GM06990 (cell line): ENCODE data around the gene STAM.

Experiments
- DNase-seq: peaks from one replicate; pipeline ENCODE4 v3.0.0-alpha.2; 2011; ENCODE audit not compliant: insufficient read length; ENCODE audit errors: extremely low read depth
- H3K27me3 ChIP-seq: replicated peaks from 2 replicates; pipeline ENCODE4 v1.6.0; 2011; ENCODE audit warnings: low read length; ENCODE audit not compliant: control insufficient read depth, insufficient read depth
- H3K36me3 ChIP-seq: 2 replicates; pipeline ENCODE4 v1.5.1; 2011; ENCODE audit warnings: low read length; ENCODE audit not compliant: control insufficient read depth, insufficient read depth
- H3K4me3 ChIP-seq: replicated peaks from 2 replicates; pipeline ENCODE4 v1.5.1; 2011; ENCODE audit warnings: low read depth, mild to moderate bottlenecking, control low read depth, low read length
- CTCF ChIP-seq: IDR thresholded peaks from 2 replicates; pipeline ENCODE4 v1.5.1; 2011; ENCODE audit warnings: low read length, control low read depth, mild to moderate bottlenecking, inconsistent platforms; ENCODE audit not compliant: insufficient read depth, poor library complexity, severe bottlenecking

STAM gene

DNA sequence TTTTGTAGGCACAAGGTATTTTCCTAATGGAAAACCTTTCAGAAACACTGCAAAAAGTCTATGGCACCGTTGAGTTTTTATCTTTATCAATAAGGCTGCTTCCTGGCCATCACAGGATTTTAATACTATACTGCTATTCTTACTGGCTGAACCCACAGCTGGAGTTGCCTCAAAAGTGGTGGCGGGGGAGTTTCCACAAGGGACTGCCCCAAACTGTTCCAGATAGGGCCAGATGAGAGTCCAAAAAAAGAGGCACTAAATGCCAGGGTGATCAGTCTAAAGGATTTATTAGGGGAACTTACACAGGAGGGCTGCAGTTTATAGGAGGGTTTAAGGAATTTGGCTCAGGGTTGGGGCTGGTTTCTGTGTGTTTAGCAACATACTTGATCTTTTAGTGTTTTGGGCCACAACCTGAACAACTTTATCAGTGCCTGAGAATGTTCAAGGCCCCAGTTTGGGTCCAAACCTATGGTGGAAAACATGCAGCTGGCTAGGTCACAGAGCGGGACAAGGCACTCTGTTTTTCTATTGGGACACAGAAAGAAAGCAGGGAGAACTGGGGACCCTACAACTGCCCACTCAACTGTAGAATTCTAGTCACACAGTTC is 41.4 kb downstream of the STAM start:
- Histone ChIP-seq H3K36me3 (no peaks in the 10 kb centered on the region; the same call in 1 of the 2 replicates), H3K27me3 (no peaks in the 10 kb centered on the region), H3K4me3 (no peak overlapping the region)
- TF ChIP-seq CTCF, result no peak
- DNase-seq, result peak; percentile 24

DNA sequence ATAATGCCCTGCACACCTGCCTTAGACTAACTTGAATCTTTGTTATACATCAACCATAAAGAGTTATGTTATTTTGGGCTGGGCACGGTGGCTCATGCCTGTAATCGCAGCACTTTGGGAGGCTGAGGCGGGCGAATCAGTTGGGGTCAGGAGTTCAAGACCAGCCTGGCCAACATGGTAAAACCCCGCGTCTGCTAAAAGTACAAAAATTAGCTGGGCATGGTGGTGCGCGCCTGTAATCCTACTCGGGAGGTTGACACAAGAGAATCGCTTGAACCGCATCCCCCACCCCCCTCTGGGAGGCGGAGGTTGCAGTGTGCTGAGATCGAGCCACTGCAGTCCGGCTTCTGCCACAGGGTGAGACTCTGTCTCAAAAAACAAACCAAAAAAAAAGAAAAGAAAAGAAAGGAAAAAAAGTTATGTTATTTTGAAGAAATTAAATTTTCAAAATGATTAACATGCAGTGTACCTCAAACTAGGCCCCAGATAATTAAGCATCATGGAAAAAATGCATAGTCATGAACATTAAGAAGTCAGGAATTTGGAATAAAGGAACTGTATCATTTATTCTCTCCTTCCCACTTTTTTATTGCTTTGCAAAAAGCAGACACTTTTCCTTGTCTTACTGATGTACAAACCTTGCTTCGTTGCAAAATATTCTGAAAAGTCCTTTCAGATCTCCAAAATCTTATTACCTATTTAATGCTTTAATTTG is 43.3 kb downstream of the STAM start:
- H3K36me3 ChIP-seq, result no peaks in the 10 kb centered on the region; the same call in none of the 2 replicates
- no peaks in the 10 kb centered on the region for H3K27me3 ChIP-seq
- DNase-seq, result no peak

GRCh38 chr10:17689137-17689536 is 45.2 kb downstream of the STAM start:
- H3K36me3 ChIP-seq, result no peaks in the 10 kb centered on the region; the same call in none of the 2 replicates
- no peak overlapping the region for H3K4me3 ChIP-seq
- no peak for TF ChIP-seq CTCF
- DNase-seq, result no peak
- H3K27me3 ChIP-seq, result no peaks in the 10 kb centered on the region

More for the DNA sequence above, 43.3 kb downstream of the STAM start:
- H3K4me3 ChIP-seq, result no peak overlapping the region
- no peak for TF ChIP-seq CTCF

DNA sequence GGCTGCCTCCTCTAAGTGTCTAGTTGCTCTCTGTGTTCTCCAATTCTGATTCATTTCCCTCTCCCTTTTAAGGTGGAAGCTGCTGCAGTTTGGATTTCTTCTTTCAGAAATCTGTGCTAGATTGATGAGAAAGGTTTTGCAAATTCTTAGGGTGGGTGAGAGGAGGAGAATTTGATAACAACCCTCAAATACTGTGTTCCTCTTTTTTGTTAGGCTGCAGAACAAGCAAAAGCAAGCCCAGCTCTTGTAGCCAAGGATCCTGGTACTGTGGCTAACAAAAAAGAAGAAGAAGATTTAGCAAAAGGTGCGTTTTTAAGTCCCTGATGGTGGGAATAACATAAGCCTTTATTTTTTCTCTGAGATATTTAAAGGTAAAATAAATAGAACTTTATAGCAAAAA is 49.1 kb downstream of the STAM start:
- no peaks in the 10 kb centered on the region for H3K27me3 ChIP-seq
- no peaks in the 10 kb centered on the region; the same call in none of the 2 replicates for H3K36me3 ChIP-seq
- no peak for TF ChIP-seq CTCF
- no peak overlapping the region for H3K4me3 ChIP-seq
- no peak for DNase-seq

- Histone ChIP-seq H3K4me3 (no peak overlapping the region), H3K27me3 (no peaks in the 10 kb centered on the region), H3K36me3 (no peaks in the 10 kb centered on the region; the same call in 1 of the 2 replicates)
- TF ChIP-seq CTCF, result no peak
- no peak for DNase-seq
Observed at GRCh38 chr10:17698696-17699095, 54.7 kb downstream of the STAM start.

DNA sequence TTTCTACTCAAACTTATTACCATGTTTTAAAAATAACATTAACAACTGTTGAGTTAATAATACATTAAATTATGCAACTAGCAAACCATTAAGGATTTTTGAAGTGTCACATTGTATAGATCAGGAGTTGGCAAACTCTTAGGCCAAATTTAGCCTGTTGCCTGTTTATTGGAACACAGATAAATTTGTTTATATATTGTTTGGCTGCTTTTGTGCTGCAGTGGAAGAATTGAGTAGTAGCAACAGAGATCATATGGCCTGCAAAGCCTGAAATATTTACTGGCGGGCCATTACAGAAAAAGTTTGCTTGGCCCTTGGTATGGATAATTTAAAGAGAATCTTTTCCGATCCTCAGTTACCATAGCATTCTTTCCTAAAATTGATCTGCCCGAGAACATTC is 57.4 kb downstream of the STAM start:
- H3K27me3 ChIP-seq, result no peaks in the 10 kb centered on the region
- H3K36me3 ChIP-seq, result no peaks in the 10 kb centered on the region; the same call in none of the 2 replicates
- H3K4me3 ChIP-seq, result no peak overlapping the region
- no peak for DNase-seq
- TF ChIP-seq CTCF, result no peak
